DMS53 (cell line): ENCODE results near the gene ARPC1A.
"Not testable (repeated sequence)": the region's sequence is repeated elsewhere in the genome, so short reads cannot be mapped to it uniquely, and the experiment has no call there.

ENCODE experiments used
- DNase-seq: peaks from one replicate; lab custom pipeline; 2025; lab: John Stamatoyannopoulos, UW

Gene ARPC1A

DNA sequence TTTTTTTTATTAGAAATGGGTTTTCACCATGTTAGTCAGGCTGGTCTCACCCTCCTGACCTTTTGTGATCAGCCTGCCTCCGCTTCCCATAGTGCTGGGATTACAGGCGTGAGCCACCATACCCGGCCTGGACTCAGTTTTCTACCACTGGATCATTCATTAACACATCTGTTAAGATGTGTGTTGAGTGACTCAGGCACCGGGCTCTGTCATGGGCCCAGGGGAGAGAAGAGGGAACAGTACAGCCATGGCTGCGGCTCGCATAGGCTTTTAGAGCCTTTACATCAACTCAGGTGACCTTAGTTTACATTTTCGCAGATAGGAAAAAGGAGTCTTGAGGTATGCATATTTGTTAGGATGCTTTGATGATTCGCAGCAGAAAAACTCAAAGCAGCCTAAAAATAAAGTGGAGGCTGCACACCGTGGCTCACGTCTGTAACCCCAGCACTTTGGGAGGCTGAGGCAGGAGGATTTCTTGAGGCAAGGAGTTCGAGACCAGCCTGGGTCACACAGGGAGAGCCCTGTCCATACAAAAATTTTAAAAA is 45.8 kb downstream of the ARPC1A start:
- peak; percentile 29 for DNase-seq

DNA sequence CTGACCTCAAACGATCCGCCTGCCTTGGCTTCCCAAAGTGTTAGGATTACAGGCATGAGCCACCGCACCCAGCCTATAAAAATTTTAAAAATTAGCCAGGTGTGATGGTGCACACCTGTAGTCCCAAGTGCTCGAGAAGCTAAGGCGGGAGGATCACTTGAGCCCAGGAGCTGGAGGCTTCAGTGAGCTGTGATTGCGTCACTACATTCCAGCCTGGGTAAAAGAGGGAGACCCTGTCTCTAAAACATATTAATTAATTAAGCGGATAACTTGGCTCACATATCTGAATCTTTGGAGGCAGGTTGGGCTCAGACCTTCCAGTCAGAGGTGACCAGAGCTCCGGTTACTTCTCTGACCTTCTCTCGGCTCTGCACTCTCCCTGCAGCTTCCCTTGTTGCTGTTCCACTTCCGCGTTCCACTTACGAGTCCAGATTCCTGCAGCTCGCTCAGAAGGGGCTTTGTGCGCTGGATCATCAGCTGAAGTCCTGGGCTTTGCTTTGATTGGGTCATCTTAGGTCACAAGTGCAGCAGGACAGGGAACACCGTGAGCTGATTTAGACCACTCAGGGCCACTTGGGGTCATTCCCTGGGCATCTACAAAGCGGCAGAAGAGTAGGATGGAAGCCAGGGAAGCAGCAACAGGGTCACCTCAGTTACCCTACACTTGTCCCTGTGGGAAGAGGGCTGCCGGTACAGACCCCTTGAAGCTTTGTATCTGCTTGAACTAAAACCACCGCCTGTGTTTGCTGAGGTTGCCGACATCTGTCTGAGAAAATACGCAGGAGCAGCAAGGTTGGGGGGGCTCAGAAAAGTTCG is 46.8 kb downstream of the ARPC1A start:
- DNase-seq: peak; percentile 94

DNA sequence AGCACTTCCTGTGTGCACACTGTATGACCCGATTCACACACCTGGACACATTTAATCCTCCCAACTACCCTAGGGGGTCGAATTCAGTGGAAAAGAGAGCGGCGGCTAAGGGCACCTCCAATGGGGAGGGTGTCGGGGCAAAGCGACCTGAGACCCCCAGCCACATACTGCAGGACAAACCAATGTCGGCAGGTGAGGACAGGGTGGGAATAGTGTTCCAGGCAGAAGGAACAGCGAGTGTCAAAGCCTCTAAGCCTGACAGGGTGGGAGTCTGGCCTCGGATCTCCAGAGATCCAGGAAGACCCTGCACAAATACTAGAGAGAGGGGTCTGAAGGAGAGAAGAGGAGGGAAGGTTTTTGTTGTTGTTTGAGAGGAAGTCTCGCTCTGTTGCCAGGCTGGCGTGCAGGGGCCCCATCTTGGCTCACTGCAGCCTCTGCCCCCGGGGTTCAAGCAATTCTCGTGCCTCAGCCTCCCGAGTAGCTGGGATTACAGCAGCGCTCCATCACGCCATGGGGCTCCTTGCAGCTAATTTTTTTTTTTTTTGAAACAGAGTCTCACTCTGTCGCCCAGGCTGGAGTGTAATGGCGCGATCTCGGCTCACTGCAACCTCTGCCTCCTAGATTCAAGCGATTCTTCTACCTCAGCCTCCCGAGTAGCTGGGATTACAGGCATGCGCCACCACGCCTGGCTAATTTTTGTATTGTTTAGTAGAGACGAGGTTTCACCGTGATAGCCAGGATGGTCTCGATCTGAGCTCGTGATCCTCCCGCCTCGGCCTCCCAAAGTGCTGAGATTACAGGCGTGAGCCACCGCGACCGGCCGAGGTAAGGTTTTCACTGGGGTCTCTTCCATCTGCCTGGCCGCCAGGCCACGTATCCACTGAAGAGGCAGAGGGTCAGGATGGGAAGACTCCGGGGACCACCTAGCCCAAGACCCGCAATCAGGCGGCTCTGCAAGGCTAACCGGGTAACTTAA is 47.7 kb downstream of the ARPC1A start:
- peak; percentile 68 for DNase-seq

DNA sequence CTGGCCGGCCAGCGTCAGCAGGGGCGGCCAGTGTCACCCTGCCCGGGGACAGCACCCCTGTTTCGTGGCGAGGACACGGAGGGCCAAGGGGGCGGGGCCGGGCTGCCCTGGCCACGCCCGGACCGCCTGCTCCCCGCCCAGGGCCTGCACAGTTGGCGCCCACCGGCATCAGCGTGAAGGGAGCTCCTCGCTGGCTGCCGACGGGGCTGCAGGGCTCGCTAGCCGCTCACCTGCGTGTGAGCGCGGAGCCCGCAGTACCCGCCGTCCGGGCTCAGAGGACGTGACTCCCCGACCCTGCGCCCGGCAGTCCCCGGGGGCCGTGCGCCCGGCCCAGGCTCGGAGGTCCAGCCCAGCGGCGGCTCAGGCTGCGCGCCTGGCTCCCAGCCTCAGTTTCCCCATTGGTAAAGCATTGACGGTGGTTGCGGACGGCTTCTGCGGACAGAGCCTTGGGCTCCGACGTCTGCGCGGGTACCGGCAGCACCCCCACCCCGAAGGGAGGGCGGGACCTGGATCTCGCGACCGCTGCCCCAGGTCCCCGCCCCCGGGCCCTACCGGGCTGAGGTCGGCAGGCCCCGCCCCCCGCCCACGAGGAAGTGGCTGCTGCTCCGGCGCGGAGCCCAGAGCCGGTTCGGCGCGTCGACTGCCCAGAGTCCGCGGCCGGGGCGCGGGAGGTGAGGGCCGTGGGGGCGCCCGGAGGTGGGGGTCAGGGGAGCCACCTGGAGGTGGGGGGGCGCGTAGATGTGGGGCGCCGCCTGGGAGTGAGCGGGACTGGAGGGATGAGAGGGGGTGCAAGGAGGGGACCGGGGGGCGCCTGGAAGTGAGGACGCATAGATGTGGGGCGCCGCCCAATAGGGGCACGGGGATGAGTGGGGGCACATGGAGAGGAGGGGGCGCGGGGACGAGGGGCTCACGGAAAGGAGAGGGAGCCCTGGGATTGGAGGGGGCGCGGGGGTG is 48.7 kb downstream of the ARPC1A start, which contains the start of gene ARPC1B:
Gene ARPC1B (plus strand): TSS at position 620 of the 954 bp plus-strand sequence. CDS start 10,985 bp downstream, outside the sequence.
- peak; percentile 97 for DNase-seq

DNA sequence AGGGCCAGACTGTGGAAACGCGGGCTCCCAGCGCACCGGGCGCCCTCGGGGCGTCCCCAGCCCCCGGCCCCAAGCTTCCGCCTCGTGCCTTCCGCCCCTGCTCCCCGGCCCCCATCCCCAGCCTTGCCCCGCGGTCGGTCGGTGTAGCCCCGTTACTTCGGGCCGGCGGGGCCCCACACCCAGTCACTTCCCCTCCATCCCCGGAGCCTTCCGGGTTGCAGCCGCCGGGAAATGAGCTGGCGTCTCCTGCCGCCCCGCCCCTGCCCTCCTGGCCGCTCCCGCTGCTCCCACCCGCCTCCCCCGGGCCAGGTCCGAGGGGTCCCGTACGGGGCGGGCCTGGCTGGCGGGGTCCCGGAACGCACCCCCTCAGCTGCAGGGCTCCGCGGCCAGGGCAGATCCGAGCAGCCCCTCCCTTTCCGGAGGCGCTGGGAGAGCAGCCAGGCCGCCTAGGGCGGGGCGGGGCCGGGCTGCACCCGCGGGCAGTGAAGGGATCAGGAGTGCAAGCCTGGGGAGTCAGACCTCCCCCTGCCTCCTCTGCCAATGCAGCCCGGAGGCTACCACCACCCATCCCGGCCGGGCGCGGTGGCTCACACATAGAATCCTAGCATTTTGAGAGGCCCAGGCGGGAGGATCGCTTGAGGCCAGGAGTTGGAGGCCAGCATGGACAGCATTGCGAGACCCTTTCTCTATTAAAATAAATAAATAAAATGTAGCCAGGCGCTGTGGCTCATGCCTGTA is 49.5 kb downstream of the ARPC1A start:
- DNase-seq: peak; percentile 87

DNA sequence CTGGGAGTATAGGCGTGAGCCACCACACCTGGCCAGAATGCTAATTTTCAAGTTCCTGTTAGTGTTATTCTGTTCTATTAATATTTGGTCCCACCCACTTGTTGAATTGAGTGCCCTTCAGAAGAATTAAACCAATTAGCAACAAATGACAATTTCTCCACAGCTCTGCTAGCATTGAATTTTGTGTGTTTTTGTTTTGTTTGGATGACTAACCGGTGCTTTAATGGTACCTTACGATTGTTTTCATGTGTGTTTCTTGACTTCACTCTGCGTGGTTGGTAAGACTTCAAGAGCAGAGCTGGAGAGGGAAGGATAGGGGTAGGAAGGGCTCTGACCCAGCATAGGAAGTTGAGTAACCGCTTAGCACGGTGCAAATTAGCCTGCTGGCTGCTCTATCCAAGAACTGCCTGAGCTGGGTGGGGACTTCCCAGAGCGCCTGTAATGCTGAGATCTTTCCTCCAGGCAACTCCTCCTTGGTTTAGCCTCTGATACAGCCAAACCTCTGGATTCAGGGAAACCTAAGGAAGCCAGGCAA is 53.4 kb downstream of the ARPC1A start:
- no peak for DNase-seq

DNA sequence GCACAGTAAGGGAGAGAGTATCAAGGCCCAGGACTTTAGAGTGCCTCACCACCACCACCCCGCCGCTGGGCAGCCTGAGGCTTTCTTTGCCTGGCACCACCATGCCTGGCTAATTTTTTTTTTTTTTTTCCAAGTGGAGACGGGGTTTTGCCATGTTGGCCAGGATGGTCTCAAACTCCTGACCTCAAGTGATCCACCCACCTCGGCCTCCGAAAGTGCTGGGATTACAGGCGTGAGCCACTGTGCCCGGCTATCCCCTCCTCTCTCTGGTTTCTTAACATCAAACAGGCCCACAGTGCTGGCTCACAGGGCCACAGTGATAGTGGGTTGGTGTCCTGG is 54.0 kb downstream of the ARPC1A start:
- not testable (repeated sequence) for DNase-seq

DNA sequence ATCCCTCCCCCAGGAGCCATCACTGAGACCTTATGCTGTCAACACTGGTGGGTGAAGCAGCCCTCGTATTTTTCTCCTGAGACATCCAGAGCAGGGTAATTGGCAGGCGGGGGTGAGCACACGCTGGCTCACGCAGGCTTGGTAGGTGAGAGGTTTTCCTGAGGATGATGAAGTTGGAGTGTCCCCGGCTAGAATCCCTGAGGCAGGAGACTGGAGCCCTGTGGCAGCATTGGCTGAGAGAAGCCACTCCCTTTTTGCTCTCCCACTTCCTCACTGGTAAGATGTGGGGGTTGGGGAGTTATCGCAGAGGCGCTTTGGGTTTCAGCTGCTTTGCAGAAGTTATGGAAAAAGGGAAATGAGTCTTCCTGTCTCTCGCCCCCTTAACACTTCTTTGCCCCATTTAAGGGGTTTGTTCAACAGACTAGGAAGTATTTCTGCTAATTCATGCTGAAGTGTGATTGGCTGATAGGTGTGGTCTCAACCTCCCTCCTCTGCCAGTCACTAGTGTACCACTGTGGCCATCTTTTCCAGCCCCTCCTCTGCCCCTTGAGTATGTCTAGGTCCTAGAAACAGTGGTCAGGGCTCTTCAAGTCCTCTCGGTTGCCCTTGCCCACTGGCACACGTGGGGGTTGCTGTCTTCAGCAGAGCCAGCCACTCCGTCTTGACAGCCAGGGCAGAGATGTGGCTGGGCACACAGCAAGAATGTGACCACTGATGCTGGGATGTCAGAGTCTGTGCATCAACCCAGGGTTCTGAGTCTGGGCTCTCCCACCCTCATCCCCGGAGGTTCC is 54.5 kb downstream of the ARPC1A start:
- DNase-seq: no peak

DNA sequence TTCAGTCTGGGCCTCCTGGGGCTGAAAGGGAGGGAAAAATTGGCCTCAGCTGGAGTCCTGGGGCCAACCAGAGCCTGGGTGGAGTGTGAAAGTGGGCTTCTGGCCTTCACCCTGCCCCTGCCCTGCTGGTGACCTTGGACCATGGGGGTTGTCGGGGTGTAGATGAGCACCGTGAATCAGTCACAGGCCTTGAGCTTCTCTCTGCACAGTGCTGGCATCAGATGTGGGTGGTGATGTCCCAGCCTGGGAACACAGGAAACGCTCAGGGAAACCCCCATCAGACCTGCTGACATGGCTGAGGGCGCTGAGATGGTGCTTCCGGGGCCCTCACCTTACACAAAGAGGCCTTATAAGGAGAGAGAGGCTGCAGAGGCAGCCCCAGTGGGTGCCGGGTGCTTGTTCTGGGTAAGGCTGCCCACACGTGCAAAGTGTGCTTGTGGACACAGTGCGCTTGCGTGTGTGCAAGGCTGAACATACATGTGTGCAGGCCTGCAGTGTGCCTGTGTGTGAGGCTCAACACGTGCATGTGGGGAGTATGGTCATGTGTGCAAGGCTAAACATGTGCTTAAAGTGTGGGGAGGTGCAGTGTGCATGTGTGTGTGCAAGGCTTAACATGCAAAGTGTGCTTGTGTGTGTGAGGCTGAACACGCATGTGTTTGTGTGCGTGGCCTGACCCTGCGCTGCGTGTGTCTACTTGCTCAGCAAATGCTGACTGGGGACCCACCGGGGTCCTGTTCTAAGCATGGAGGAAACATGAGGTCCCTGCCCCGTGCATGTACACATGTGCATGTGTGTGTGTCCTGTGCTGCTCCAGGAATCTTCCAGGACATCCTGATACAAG is 55.3 kb downstream of the ARPC1A start:
- no peak for DNase-seq

DNA sequence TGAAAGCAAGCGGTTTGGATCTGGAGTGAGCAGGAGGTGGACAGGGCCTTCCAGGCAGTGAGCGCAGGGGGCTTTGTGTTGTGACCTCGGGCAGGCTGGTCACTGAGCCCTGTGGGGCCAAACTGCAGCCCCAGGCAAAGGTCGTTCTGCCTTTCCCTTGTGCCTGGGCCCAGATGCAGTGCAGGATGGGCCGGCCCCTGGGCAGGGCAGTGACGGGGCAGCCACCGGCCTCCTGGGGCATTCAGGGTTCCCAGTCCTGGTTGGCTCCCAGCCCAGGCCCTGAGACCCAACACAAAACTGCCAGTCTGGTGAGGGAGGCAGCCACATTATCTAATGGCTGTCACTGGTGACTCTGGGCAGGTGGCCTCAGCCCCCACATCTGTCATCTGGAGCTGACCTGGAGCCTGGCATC is 56.0 kb downstream of the ARPC1A start:
- no peak for DNase-seq

DNA sequence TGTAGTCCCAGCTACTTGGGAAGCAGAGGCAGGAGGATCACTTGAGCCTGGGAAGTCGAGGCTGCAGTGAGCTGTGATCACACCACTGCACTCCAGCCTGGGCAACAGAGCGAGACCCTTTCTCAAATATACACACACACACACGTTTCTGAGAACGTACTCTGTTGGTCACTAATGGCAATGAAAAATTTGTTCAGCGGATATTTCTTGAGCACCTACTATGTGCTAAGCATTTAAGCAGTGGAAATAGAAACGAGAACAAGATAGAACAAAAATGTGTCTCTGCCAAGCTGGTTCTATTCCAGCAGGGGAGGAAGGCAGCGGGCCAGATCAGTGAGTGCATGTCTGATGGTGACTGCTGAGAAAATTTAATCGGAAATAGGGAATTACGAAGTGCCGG is 57.5 kb downstream of the ARPC1A start:
- no peak for DNase-seq

DNA sequence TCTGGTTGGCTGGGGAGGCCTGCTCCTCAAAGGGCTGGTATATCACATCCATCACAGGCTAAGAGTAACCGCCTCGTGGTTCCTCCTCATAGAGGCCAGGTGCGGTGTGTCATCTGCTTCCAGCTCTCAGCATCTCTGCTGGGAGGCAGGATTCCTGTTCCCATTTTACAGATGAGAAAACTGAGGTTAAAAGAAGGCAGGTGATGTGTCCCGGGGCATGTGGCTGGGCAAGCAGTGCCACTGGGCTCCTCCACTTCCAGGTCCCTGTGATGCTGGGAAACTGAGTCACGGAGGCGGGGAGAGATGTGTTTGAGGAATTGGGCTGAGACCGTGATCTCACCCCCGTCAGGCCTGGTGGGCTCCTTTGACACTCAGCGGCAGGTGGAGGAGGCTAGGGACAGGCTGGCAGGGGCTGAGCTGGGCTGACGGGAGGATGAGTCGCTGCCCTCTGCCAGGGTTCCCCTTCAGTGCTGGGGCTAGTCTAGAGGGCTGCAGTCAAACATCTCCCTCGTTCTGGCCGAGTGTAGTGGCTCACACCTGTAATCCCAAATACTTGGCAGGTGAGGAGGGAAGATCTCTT is 58.2 kb downstream of the ARPC1A start:
- DNase-seq: peak; percentile 41

DNA sequence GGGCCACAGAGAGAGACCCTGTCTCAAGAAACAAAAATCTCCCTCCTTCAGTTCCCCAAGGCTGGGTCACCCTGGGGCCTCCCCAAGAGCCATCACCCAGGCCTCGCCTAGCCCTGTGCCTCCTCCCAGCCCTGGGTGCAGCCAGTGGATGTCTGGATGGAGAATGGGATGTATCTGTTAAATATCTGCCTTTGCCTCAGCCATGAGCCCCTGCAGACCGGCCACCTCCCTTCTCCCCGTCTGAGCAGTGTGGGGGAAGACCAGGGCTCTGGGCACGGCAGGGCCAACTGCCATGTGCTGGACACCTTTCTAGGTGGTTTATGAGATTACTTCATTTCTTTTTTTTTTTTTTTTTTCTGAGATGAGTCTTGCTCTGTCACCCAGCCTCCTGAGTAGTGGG is 58.8 kb downstream of the ARPC1A start:
- peak; percentile 69 for DNase-seq

DNA sequence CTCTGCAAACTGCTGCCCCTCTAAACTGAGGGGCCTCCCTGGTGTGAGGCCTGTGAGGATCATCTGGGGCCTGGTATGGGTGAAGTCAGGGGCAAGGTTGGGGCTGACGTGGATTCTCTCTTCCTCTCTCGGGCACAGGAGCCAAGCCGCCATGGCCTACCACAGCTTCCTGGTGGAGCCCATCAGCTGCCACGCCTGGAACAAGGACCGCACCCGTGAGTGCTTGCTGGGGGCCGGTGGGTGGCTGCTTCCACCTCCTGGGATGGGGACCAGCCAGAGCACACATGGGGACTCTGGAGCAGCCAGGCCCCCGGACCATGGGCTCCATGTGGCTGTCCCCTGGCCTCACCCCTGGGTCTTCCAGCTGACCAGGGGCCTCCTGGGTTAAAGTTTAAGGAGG is 59.9 kb downstream of the ARPC1A start:
- DNase-seq: no peak

DNA sequence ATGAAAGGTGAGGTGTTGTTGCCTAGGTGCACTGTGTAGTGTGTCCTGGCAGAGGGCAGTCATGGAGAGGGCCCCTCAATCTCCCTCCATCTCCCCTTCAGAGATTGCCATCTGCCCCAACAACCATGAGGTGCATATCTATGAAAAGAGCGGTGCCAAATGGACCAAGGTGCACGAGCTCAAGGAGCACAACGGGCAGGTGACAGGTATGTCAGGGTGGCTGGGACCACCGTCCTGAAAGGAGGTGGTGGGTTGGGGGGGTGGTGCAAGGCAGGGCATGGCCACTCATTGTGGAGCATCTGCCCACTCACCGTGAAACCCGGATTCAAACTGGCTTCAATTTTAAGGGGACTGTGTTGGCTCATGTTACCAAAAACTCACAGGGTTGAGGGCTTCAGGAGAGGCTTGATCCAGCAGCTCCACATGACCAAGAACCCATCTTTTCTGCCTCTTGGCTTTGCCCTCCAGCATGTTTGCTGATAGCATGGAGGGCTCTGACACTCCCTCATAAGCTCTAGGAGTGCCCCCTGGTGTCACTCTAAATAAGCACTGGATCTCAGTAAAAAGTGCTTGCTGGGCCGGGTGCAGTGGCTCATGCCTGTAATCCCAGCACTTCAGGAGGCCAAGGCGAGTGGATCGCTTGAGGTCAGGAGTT is 61.0 kb downstream of the ARPC1A start:
- peak; percentile 62 for DNase-seq

DNA sequence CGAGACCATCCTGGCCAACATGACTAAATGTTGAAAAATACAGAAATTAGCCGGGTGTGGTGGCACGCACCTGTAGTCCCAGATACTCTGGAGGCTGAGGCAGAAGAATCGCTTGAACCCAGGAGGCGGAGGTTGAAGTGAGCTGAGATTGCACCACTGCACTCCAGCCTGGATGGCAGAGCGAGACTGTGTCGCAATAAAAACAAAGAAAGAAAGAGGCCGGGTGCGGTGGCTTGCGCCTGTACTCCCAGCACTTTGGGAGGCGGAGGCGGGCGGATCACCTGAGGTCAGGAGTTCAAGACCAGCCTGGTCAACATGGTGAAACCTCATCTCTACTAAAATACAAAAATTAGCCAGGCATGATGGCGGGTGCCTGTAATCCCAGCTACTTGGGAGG is 61.5 kb downstream of the ARPC1A start:
- DNase-seq: not testable (repeated sequence)

DNA sequence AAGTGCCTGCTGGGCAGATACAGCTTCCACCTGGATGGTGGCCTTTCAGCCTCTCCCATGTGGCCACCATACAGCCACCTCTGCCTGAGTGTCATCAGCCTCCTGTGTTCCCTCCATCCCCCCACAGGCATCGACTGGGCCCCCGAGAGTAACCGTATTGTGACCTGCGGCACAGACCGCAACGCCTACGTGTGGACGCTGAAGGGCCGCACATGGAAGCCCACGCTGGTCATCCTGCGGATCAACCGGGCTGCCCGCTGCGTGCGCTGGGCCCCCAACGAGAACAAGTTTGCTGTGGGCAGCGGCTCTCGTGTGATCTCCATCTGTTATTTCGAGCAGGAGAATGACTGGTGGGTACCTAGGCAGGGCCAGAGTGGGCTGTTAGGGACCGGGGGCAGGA is 62.2 kb downstream of the ARPC1A start:
- no peak for DNase-seq

DNA sequence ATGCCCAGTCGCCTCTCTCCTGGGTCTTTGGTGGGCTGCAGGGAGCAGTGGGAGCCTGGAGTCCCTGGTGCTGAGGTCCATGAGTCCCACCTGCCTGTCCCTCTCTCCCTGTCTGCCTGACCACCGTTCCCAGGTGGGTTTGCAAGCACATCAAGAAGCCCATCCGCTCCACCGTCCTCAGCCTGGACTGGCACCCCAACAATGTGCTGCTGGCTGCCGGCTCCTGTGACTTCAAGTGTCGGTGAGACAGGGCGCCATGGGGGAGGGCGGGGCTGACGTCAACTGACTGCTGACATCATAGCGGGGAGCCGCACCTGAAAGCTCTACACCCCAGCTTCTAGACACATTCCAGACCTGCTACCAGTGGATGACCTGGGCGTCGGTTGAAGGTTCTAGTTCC is 64.1 kb downstream of the ARPC1A start:
- DNase-seq: no peak
